ENCODE results near the gene CDH13. TPM values are rescaled to one million over a fixed set of nuclear protein-coding genes. Genes with fewer than 3 reads are reported as not detected.

Gene CDH13
- total RNA-seq, 1 donor from 2014 or later = 45.1 TPM

DNA sequence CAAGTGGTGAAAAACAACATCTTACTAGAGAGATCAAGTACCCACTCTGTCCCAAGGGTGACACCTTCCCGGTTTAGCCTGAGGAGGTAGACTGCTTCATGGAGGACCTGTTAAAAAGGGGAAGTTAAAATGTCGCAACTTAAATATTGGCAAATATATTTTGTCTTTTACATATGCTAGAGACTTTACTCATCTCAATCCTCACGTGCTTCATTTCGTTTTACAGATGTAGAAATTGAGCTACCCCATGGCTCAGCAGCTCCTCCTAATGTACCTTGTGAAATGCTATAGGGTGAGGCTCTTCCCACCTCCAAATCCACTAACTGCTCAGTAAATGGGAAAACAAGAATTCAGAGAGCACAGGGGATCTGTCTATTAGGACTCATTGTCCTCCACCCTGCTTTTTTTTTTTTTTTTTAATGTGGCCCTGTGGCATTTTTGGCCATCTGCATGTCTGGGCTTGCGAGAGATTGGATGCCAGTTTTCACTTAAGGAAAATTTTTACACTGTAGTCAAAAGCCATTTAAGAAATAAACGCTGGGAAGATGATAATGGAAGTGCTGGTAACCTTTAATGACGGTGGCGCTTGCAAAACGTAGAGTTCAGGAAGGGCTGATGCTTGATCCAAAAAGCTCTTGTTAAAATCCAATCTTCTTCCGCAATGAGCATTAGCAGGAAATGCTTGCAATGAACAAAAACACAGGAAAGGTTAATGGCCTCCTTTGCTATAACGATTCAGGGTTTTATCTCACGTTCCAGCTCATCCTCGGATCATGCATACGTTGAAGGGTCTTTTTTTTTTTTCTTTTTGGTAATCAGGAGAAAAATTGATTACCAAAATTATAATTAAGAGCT, 1220.8 kb downstream of the CDH13 start:
- Mint-ChIP-seq H3K27ac (ENCODE audit: unreplicated experiment) (no peak overlapping the region), H3K9me3 (ENCODE audit: low read depth) (no peaks in the 10 kb centered on the region), H3K4me3 (ENCODE audit: unreplicated experiment) (no peak overlapping the region), H3K4me1 (ENCODE audit: low read depth) (no peaks in the 10 kb centered on the region), H3K36me3 (ENCODE audit: low read depth) (no peaks in the 10 kb centered on the region), H3K27me3 (ENCODE audit: low read depth) (peaks cover 7% of the 10 kb centered on the region)
- TF ChIP-seq, protein P1, sequence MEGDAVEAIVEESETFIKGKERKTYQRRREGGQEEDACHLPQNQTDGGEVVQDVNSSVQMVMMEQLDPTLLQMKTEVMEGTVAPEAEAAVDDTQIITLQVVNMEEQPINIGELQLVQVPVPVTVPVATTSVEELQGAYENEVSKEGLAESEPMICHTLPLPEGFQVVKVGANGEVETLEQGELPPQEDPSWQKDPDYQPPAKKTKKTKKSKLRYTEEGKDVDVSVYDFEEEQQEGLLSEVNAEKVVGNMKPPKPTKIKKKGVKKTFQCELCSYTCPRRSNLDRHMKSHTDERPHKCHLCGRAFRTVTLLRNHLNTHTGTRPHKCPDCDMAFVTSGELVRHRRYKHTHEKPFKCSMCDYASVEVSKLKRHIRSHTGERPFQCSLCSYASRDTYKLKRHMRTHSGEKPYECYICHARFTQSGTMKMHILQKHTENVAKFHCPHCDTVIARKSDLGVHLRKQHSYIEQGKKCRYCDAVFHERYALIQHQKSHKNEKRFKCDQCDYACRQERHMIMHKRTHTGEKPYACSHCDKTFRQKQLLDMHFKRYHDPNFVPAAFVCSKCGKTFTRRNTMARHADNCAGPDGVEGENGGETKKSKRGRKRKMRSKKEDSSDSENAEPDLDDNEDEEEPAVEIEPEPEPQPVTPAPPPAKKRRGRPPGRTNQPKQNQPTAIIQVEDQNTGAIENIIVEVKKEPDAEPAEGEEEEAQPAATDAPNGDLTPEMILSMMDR (IDR thresholded peaks at IDR 0.05) = no peak
- no peak for DNase-seq (ENCODE audit: low spot score)

DNA sequence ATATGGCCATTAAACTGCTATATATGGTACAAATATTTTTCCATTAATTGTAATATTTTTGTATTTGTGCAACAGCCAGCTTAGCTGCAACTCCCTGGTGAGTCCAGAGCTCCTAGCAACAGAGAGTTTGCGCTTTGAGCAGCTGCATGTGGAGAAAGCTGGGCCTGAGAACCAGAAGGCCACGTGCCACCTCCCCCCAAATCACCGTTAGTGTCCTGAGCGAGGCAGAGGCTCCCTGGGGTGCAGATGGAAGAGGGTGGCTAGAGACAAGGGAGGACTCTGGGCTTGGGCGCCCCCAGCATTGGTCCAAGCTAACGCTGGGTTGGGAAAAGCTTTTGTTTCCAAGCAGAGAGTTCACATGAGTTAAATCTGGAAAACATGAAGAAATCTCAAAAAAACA, 1222.7 kb downstream of the CDH13 start:
- Mint-ChIP-seq H3K27me3 (ENCODE audit: low read depth) (peaks cover 8% of the 10 kb centered on the region), H3K9me3 (ENCODE audit: low read depth) (no peaks in the 10 kb centered on the region), H3K36me3 (ENCODE audit: low read depth) (no peaks in the 10 kb centered on the region), H3K4me3 (ENCODE audit: unreplicated experiment) (no peak overlapping the region), H3K27ac (ENCODE audit: unreplicated experiment) (no peak overlapping the region), H3K4me1 (ENCODE audit: low read depth) (no peaks in the 10 kb centered on the region)
- TF ChIP-seq, protein P1 (IDR thresholded peaks at IDR 0.05) = no peak
- DNase-seq (ENCODE audit: low spot score) = no peak

Small RNA genes lying within 50 kb of the gene (microRNA-seq; reads per million reads assigned to microRNA genes)
- gene MIR3182 (ENCODE audit: borderline number of aligned reads) = not detected
- not detected for gene MIR8058 (ENCODE audit: borderline number of aligned reads)
